NB4 (cell line): ENCODE results near the gene PCBP4.

Source experiments
- POLR2A ChIP-seq: IDR thresholded peaks from 2 replicates; pipeline ENCODE4 v1.6.1; 2011; ENCODE audit warnings: mild to moderate bottlenecking; ENCODE audit not compliant: insufficient read length; ENCODE audit errors: extremely low read depth
- TF ChIP-seq, protein P1 (sequence below): IDR thresholded peaks from one replicate; pipeline ENCODE4 v1.5.1; 2012; ENCODE audit warnings: low read depth, low read length

GRCh38 chr3:51962854-51963530 lies 4.3 kb downstream of the PCBP4 start:
- TF ChIP-seq, protein P1, sequence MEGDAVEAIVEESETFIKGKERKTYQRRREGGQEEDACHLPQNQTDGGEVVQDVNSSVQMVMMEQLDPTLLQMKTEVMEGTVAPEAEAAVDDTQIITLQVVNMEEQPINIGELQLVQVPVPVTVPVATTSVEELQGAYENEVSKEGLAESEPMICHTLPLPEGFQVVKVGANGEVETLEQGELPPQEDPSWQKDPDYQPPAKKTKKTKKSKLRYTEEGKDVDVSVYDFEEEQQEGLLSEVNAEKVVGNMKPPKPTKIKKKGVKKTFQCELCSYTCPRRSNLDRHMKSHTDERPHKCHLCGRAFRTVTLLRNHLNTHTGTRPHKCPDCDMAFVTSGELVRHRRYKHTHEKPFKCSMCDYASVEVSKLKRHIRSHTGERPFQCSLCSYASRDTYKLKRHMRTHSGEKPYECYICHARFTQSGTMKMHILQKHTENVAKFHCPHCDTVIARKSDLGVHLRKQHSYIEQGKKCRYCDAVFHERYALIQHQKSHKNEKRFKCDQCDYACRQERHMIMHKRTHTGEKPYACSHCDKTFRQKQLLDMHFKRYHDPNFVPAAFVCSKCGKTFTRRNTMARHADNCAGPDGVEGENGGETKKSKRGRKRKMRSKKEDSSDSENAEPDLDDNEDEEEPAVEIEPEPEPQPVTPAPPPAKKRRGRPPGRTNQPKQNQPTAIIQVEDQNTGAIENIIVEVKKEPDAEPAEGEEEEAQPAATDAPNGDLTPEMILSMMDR = no peak
- no peak for TF ChIP-seq POLR2A
